Hindlimb muscle (tissue), 1 donor: ENCODE data around the gene BICDL1. TPM values are rescaled to one million over a fixed set of nuclear protein-coding genes. Genes with fewer than 3 reads are reported as not detected.

Source experiments
- DNase-seq: peaks from one replicate; pipeline ENCODE4 v3.0.0-alpha.2; 2013
- polyA plus RNA-seq: library from polyadenylated mRNA; unstranded; fragments of 120-200 nt; gene quantifications from one replicate; pipeline ENCODE4 v1.2.1, GENCODE V29; 2013; ENCODE audit not compliant: insufficient read length

Gene BICDL1
- polyA plus RNA-seq, 1 donor, result 3.6 TPM

DNA sequence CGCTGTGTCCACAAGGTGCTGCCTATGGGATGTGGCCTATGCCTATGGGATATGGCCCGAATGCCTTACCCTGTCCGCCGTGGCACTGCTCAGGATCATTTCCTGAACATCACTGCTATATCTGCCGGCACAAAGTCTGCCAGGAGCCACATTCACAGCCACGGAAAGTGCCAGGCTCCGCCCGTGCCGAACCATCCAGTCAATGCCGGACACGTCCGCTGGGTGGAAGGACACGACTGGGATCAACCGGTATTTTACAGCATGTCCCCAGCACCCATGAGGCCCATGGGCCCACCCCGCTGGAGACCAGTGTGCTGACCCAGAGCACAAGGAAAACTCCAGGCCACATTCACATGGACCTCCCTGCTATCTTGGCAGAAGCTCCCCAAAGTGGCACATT, 142.1 kb downstream of the BICDL1 start:
- no peak for DNase-seq

GRCh38 chr12:120132054-120132836, 143.2 kb downstream of the BICDL1 start:
- DNase-seq, result no peak

- DNase-seq, result no peak
Measured at GRCh38 chr12:120132863-120133385, 143.9 kb downstream of the BICDL1 start.

- no peak for DNase-seq
Measured at GRCh38 chr12:120134307-120134980, 145.4 kb downstream of the BICDL1 start.

DNA sequence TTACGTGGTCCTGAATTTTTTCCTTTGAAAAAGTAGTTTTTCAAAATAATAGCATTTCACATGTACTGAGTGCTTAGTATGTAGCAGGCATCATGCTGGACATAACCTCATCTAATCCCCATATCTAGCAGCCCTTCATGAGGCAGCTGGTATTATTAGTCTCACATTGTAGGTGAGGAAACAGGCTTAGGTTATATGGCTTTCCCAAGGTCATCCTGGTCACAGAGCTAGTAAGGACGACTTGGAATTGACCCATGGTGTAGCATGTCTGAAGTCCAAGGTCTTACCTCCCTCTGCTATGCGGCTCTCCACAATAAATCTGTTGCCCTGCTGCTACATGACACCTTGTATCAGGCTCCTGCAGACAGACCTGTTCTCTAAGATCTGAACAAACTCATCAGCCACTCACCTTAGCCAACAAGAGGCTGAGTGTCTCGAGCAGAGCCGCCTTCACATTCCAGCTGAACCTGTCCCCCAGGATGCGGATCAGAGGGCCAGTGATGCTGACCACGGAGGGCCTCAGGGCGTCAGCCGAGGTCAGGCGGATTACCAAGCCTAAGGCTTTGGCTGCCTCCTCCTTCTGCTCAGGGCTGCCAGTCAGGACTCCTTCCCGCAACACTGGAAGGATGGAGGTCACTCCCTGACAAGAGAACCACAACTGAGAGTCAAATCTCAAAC, 147.2 kb downstream of the BICDL1 start:
- DNase-seq, result no peak

DNA sequence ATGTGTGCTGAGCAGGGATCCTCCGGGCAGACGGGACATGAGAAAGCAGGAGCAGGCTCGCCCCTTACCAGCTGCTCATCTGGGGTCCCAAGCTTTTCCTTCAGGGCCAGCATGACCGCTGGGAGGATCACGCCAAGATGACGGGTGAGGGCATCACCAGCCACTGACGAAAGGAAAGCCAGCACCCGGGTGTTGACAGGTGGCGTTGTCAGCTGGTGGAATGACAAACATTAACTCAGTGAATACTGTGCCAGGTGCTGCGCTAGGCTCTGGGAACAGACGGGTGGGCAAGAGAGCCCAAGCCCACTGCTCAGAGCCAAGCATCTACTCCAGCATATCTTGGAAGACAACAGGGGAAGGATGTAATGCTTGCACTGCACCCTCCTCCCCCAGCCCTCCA, 148.8 kb downstream of the BICDL1 start:
- no peak for DNase-seq

- DNase-seq, result no peak
Measured at GRCh38 chr12:120138366-120138765, 149.3 kb downstream of the BICDL1 start.

DNA sequence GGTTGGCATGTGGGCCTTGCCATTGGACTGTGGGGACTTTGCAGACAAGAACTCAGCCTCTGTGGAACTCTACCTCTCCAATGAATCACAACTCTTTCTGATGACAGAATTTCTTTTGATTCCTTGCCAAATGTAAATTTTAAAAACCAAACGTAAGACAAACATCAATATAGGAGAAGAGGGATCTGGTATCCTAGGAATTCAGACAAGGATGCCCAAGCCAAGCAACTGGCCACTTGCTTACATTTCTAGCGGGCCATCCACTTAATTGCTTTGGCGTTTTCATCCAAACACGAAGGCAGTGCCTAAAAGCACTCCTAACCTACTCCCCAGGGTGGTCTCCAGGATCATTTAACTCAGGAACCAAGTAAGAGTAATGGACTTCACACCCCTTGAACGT, 150.9 kb downstream of the BICDL1 start:
- DNase-seq, result no peak

DNA sequence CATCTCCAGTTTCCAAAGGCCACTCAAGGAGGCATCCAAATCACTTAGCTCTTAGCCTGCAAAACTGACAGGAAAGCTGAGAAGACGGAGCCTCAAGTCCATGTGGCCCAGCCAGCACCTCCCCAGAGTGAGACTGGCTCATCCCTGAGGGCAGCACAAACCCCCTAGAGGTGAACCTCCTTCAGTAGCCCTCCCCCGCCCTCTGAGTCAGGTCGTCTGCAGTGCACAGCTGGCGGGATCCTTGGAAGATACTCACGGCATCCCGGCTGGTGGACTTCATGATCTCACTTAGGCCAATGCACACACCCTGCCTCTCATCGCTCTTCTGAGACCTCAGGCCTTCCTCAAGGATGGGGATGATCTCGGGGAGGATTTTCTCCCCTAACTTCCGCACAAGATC, 151.6 kb downstream of the BICDL1 start:
- DNase-seq, result no peak

DNA sequence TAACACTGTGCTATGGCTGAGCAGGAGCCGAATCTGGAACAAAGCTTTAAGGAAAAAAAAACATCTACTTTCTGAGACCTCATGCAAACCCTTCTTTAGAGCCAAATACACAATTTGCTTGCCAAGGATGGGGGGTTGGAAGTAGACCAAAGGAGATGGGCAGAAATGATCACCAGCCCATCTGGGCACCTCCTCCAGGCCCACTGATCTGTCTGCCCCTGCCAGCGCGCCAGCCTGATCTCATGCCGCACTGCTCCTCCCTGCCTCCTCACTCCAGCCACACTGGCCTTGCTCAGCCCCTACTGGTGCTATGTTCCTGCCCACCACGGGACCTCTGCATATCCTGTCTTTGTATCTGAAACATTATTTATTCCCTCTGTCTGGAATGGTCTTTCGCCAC, 152.3 kb downstream of the BICDL1 start:
- no peak for DNase-seq

DNA sequence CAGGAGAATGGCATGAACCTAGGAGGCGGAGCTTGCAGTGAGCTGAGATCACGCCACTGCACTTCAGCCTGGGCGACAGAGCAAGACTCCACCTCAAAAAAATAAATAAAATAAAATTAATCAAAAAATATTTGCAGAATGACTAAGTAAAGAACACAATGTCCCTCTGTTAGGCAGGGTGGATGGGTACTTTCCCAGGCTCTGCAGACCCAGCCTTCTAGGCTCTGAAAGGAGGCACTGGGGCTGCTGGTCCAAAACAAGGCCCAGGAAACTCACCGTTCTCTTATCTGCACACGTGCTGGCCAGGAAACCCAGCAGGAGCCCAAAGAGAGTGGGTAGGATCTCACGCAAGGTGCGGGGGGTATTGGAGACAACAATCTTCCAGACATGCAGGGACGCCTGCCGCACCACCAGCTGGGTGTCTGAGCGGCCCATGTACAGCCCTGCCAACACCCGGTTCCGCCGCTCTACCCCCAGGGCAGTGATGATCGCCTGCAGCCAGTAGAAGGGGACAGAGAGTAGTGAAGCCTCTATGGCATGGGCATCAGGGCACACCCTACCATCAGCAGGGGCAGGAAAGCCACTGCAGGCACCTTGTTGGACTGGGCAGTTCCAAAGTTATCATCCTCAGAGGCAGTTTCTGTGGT, 153.3 kb downstream of the BICDL1 start:
- no peak for DNase-seq

Other genes starting within 250 kb of the BICDL1 start
- gene CIT, start 111.9 kb upstream of the BICDL1 start, polyA plus RNA-seq, result 7.7 TPM
- gene RAB35, start 127.5 kb downstream of the BICDL1 start, polyA plus RNA-seq, result 31.9 TPM
- 47.6 TPM for gene GCN1, start 205.5 kb downstream of the BICDL1 start, polyA plus RNA-seq
- 3,810 TPM for gene RPLP0, start 211.9 kb downstream of the BICDL1 start, polyA plus RNA-seq